ENCODE results near the gene MR1. TPM values are rescaled to one million over a fixed set of nuclear protein-coding genes. Genes with fewer than 3 reads are reported as not detected.

The MR1 gene
- total and polyA plus RNA-seq, 2 of the 13 experiments (the other 11 are each of a cell fraction or from before 2014, with no cell fraction given), result 7.7 to 10.4 TPM

DNA sequence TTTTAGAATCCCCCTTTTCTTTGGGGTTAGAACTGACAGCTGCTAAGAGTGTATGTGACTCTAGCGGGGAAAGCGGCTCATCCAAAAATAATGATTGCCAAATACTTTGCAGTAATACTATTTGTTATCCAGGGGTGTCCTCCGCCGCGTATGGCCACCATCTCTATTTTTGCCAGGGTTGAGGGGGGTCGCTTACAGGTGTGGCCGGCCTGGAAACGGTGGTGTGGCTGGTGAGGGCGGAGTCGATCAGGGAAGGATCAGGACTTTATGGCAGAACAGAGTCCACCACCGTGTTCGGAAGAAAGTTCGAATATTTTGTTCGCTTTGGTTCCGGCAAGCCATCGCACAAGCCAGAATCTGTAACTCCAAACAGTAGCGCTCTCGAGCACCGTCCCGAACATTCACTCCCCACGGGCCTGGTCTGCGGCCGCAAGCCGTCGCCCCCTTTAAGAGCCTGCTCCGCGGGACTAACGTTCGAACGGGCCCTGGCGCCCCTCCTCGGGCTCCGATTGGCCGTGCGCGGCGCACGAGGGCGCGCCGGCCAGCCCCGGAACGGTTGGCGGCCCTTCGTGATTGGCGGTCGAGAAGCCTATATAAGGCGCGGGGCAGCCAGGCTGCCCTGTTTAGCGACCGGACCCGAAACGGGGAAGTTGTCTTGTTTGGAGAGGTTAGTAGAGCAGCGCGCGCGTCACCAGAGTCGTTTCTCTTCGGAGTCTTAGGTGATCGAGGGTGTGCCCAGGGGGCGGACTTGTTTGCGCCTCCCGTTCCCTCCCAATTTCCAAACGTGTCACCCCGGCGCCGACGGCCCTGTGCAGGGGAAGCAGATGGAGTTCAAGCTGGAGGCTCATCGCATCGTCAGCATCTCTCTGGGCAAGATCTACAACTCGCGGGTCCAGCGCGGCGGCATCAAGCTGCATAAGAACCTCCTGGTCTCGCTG lies 54.6 kb downstream of the MR1 start, which contains the start of gene IER5 (continued):
- TF ChIP-seq, protein P1, sequence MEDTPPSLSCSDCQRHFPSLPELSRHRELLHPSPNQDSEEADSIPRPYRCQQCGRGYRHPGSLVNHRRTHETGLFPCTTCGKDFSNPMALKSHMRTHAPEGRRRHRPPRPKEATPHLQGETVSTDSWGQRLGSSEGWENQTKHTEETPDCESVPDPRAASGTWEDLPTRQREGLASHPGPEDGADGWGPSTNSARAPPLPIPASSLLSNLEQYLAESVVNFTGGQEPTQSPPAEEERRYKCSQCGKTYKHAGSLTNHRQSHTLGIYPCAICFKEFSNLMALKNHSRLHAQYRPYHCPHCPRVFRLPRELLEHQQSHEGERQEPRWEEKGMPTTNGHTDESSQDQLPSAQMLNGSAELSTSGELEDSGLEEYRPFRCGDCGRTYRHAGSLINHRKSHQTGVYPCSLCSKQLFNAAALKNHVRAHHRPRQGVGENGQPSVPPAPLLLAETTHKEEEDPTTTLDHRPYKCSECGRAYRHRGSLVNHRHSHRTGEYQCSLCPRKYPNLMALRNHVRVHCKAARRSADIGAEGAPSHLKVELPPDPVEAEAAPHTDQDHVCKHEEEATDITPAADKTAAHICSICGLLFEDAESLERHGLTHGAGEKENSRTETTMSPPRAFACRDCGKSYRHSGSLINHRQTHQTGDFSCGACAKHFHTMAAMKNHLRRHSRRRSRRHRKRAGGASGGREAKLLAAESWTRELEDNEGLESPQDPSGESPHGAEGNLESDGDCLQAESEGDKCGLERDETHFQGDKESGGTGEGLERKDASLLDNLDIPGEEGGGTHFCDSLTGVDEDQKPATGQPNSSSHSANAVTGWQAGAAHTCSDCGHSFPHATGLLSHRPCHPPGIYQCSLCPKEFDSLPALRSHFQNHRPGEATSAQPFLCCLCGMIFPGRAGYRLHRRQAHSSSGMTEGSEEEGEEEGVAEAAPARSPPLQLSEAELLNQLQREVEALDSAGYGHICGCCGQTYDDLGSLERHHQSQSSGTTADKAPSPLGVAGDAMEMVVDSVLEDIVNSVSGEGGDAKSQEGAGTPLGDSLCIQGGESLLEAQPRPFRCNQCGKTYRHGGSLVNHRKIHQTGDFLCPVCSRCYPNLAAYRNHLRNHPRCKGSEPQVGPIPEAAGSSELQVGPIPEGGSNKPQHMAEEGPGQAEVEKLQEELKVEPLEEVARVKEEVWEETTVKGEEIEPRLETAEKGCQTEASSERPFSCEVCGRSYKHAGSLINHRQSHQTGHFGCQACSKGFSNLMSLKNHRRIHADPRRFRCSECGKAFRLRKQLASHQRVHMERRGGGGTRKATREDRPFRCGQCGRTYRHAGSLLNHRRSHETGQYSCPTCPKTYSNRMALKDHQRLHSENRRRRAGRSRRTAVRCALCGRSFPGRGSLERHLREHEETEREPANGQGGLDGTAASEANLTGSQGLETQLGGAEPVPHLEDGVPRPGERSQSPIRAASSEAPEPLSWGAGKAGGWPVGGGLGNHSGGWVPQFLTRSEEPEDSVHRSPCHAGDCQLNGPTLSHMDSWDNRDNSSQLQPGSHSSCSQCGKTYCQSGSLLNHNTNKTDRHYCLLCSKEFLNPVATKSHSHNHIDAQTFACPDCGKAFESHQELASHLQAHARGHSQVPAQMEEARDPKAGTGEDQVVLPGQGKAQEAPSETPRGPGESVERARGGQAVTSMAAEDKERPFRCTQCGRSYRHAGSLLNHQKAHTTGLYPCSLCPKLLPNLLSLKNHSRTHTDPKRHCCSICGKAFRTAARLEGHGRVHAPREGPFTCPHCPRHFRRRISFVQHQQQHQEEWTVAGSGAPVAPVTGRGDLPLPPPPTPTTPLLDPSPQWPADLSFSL (CRISPR knock-in tag; IDR thresholded peaks at IDR 0.05), result no peak
- no peak for TF ChIP-seq ESRRA (CRISPR knock-in tag; IDR thresholded peaks at IDR 0.05; ENCODE audit: low read depth)
- TF ChIP-seq KDM5A (IDR thresholded peaks at IDR 0.05; ENCODE audit: borderline replicate concordance, low read length), result peak; percentile 27; the same call in 1 of the 2 replicates
- TF ChIP-seq RFXANK (CRISPR knock-in tag; IDR thresholded peaks at IDR 0.05), result peak; percentile 38; the same call in 1 of the 2 replicates
- TF ChIP-seq, protein P2, sequence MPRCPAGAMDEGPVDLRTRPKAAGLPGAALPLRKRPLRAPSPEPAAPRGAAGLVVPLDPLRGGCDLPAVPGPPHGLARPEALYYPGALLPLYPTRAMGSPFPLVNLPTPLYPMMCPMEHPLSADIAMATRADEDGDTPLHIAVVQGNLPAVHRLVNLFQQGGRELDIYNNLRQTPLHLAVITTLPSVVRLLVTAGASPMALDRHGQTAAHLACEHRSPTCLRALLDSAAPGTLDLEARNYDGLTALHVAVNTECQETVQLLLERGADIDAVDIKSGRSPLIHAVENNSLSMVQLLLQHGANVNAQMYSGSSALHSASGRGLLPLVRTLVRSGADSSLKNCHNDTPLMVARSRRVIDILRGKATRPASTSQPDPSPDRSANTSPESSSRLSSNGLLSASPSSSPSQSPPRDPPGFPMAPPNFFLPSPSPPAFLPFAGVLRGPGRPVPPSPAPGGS (CRISPR knock-in tag; IDR thresholded peaks at IDR 0.05), result peak; percentile 90; the same call in 1 of the 2 replicates
- TF ChIP-seq ATF6 (CRISPR knock-in tag; conservative IDR thresholded peaks at IDR 0.05), result 0 out of 2 replicates have a peak, but pooled peaks have one; percentile 53
- TF ChIP-seq GLMP (CRISPR knock-in tag; IDR thresholded peaks at IDR 0.05; ENCODE audit: borderline replicate concordance), result no peak
- TF ChIP-seq, protein P3, sequence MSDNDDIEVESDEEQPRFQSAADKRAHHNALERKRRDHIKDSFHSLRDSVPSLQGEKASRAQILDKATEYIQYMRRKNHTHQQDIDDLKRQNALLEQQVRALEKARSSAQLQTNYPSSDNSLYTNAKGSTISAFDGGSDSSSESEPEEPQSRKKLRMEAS (IDR thresholded peaks at IDR 0.05), result peak; percentile 81
- TF ChIP-seq CBX5 (CRISPR knock-in tag; IDR thresholded peaks at IDR 0.05; ENCODE audit: borderline replicate concordance), result no peak; the same call in 1 of the 2 replicates
- TF ChIP-seq MIER2 (CRISPR knock-in tag; IDR thresholded peaks at IDR 0.05), result peak; percentile 73; the same call in 1 of the 2 replicates
- 0 out of 2 replicates have a peak, but pooled peaks have one; percentile 66 for TF ChIP-seq BRF2 (CRISPR knock-in tag; IDR thresholded peaks at IDR 0.05)
- no peak for TF ChIP-seq IKZF1 (IDR thresholded peaks at IDR 0.05)
- peak; percentile 49; the same call in 1 of the 2 replicates for TF ChIP-seq TGIF2 (CRISPR knock-in tag; IDR thresholded peaks at IDR 0.05)
- TF ChIP-seq GTF2F1 (IDR thresholded peaks at IDR 0.05; ENCODE audit: low read length), result peak; percentile 88; the same call in 1 of the 2 replicates
- no peak for TF ChIP-seq ZNF619 (CRISPR knock-in tag; IDR thresholded peaks at IDR 0.05)
- TF ChIP-seq SP4 (CRISPR knock-in tag; IDR thresholded peaks at IDR 0.05), result peak; percentile 91
